GM19025 (cell line): ENCODE results near the gene MINDY3.
"Not testable (repeated sequence)": the region's sequence is repeated elsewhere in the genome, so short reads cannot be mapped to it uniquely, and the experiment has no call there.

Source experiments
- ATAC-seq: cut with Tn5 transposase; IDR thresholded peaks from one replicate; pipeline ENCODE4 v1.9.1; 2021; ENCODE audit warnings: mild to moderate bottlenecking, low read depth, moderate library complexity; ENCODE audit not compliant: unreplicated experiment

MINDY3 gene

DNA sequence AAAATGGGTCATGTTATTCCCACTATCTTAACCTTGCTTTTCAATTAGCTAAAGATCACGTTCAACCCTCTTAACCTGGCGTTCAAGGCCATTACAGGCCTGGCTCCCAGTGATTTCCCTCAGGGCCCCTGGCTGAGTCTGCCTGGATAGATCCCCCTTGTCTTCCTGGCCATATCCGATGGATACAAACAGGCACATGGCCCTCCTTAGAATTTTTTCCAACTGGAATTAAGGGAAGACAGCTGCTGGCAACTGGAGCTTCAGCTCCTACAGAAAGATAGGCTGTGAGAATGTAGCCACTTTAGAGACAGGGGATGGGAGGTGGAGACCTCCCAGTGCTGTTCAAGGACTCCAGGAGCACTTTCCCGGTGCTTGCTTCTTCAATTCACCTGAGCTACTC, 77.5 kb downstream of the MINDY3 start:
- ATAC-seq: no peak

DNA sequence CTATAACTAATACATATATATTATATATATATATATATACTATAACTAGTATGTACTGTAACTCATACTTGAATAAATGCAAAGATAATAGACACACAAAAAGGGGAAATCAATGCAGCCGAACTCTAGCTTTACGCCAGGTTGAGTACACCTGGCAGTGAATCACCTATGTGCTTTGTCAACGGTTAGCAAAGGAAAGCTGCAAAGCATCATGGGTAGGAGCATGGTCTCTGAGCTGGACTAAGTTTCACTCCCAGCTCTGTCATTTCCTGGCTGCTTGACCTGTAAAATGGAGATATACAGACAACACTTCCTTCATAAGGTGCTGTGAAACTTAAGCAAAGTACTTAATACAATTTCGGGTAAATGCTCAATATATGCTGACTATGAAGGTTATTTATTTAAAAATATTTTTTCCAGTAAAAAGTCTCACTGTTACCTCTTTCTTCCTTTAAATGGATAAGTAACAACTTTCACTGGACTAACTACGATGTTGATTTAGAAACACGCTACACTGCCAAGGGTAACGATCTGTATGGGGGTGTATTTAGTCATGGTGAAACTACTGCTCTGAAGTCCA, 78.8 kb downstream of the MINDY3 start:
- ATAC-seq: no peak

- ATAC-seq: no peak
These were observed 79.8 kb downstream of the MINDY3 start for GRCh38 chr10:15780353-15781135.

GRCh38 chr10:15775513-15775912, 84.8 kb downstream of the MINDY3 start:
- ATAC-seq: no peak

GRCh38 chr10:15774534-15774933, 85.8 kb downstream of the MINDY3 start:
- not testable (repeated sequence) for ATAC-seq

DNA sequence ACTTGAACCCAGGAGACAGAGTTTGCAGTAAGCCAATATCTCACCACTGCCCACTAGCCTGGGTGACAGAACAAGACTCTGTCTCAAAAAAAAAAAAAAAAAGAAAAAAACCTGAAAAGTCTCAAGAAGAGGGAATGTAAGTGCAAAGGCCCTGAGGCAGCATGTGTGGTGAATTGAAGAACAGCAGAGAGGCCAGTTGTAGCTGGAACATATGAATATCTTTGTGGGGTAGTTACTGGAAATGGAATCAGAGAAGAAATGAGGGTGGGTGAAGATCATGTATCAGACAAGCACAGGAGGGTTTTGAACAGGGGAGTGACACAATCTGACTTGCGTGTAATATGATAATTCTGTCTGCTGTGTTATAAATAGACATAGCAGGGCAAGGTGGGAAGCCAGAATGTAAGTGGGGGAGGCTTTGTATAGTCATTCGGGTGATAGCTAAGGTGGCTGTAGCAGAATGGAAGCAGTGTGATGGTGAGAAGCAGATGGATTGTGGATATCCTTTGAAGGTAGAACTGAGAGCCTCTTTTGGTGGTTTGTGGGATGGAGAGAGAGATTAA, 95.3 kb downstream of the MINDY3 start:
- ATAC-seq: no peak

GRCh38 chr10:15763006-15763405, 97.3 kb downstream of the MINDY3 start:
- ATAC-seq: no peak

- ATAC-seq: not testable (repeated sequence)
These were observed 98.1 kb downstream of the MINDY3 start for GRCh38 chr10:15762239-15762638.

- ATAC-seq: not testable (repeated sequence)
These were observed 99.1 kb downstream of the MINDY3 start for GRCh38 chr10:15761224-15761623.

DNA sequence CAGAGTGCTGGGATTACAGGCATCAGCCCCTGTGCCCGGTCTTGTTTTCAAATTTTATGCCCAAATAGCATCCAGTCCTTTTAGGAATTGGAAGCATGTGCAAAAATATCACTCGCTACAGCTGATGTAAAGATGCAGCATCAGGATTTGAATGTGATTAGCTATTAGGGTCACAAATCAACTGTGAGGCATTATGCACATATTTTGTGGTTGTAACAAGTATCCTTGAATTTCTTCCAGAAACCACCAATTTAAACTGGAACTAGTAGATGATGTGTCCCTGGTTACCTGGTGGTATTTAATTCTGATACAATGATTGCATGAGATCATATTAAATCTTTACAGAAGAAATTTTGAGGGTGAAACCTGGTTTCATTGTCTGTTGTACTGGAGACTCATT, 99.6 kb downstream of the MINDY3 start:
- ATAC-seq: no peak

DNA sequence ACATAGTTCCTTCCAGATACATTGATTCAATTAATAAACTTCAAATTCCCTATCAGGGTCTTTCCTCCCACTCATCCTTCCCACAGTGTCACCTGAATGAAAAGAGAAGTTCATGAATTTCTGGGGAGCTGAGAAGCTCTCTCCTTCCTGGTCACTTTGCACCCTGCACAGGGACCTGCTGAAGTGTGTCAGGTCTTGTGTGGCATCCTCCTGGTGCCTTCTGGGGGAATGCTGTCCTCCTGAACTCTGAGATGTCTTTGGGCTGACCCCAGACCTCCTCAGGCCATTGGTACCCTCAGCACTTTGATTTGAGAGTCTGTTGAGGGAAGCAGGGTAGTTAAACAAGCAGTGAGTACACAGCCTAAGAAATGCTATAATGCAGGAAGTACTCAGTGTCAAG, 101.0 kb downstream of the MINDY3 start:
- no peak for ATAC-seq

DNA sequence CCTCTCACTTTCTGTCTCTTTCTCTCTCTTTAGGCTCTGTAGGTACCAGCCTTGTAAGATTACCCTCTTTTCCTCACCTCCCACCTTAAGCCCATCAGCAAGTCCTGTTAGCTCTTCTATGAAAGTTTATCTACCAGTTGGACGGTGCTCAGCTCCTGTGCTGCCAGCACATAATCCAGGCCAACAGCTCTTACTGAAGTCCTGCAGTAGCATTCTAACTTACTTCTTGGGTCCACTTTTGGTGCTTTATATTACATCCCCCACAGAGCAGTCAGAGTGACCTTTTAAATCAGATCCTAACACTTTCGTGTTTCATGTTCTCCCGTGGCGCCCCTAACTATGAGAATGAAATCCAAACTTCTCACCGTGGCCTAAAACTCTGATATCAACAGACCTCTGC, 101.7 kb downstream of the MINDY3 start:
- ATAC-seq: no peak

GRCh38 chr10:15754937-15755336, 105.4 kb downstream of the MINDY3 start:
- ATAC-seq: no peak

DNA sequence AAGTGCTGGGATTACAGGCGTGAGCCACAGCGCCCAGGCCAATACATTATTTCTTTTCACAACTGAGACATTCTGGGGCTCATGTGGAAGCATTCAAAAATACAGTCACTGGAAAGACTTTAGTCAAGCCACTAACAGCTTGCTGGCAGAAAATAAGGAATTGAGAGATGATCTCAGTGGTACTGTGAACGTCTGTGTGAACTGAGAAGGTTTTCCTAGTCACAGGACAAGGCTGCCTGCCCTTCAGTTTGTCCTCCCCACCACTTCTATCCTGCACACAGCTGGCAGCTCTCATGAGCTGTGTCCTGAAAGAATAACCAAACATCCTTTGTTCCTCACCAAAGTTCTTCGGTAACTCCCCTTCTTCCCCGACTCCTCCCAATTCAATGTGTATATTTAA, 109.3 kb downstream of the MINDY3 start:
- no peak for ATAC-seq

DNA sequence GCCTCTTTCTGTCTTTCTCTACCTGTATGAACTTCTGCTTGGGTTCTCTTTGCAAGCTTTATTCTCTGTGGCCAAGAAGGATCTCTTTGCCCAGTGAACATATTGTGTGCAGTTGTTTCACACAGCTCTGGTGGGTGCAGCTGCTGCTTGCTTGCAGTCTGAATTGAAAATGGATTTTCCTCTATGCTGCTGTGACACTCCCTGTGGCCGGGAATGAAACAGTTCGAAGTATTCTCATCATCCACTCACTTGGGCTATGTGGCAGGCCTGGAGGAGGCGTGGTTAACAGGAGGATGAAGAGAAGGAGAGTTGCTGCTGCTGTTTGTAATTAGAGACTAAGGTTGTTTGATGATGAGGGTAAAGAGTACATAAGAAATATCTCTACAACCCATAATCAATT, 112.2 kb downstream of the MINDY3 start:
- ATAC-seq: no peak

DNA sequence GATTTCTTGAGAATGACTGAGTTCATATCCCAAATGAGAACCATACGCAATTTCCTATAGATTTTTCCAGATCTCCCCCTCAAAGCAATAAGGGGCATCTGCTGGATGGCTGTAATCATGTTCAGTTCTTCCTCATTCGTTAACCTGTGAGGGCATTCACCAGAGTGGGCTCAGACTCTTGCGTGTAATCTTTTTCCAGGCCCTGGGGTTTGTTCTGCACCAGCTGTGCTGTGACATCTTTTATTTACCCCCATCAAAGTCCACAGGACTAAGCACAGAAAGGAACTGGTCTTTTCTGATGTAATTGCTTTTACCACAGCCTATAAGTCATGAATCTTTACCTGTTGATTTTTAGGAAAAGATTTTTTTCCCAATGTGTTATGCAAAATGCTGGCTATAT, 112.7 kb downstream of the MINDY3 start:
- no peak for ATAC-seq

DNA sequence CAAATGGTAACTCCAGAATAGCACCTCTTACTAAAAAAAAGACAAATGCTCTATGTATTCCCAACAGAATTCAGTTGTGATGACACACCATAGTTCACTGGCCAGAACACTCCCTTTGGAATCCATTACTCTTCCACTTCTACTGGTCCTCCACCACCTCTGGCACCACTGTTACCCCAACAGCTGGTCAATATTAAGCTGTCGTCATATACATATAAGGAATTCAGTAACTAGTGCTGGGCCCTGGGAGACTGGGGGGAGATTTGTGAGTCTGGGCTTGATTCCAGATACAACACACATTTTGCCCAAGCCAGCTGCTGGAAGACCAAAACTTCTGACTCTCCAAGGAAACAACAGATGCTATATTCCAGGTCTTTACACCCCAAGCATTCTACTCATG, 114.6 kb downstream of the MINDY3 start:
- ATAC-seq: no peak

DNA sequence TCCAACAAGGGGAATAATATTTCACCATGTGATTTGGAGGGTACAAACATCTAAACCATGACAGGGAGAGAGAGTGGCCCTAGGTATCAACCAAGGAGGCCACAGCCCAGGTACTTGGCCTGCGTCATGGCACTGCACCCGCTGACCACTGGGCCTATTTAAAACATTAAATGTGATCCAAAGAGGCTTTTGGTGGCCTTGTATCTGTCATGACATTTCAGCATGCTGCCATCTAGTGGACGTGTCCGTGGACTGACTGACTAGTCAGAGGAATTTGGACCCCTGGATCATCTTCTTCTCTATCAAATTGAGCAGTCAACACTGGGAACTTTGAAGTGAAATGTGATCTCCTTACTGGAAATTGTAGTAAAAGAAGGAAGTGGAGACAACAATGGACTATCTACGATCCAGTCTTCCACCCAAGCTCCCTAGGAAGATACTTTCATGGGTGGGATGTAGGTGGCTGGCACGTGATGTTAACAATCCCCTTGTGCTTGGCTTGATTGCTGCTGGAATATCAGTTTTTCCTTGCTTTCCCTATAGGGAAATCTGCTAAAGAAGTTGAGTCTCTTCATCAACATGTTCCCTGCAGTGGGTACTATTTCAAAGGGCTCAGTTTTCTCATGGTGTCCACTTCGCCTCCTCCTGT, 116.0 kb downstream of the MINDY3 start:
- no peak for ATAC-seq

DNA sequence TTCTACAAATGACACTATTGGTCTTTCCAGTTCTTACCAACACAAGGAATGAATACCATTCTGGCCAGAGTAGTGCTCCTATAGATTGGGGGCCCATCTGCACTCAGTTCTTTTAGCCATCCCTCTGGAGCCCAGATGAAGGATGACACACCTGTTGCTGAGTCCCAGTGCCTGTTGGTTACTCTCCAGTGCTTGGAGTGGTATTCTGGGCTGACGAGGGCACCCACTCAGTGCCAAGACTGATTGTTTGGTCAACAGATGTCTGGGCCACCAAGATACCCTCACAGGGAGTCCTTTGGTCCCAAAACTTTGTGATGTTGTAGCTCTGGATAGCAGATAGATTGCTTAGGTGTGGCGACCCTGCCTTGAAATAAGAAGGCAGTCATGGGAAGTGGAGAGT, 116.9 kb downstream of the MINDY3 start:
- no peak for ATAC-seq

GRCh38 chr10:15742836-15743235, 117.5 kb downstream of the MINDY3 start:
- no peak for ATAC-seq

DNA sequence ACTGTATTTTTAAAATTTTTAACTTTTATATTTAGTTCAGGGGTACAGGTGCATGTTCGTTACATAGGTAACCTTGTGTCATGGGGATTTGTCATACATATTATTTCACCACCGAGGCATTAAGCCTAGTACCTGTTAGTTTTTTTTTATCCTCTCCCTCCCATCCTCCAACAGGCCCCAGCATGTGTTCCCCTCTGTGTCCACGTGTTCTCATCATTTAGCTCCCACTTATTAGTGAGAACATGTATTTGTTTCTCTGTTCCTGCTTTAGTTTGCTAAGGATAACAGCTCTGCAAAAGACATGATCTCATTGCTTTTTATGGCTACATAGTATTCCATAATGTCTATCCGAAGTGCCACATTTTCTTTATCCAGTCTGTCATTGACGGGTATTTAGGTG, 118.2 kb downstream of the MINDY3 start:
- no peak for ATAC-seq

DNA sequence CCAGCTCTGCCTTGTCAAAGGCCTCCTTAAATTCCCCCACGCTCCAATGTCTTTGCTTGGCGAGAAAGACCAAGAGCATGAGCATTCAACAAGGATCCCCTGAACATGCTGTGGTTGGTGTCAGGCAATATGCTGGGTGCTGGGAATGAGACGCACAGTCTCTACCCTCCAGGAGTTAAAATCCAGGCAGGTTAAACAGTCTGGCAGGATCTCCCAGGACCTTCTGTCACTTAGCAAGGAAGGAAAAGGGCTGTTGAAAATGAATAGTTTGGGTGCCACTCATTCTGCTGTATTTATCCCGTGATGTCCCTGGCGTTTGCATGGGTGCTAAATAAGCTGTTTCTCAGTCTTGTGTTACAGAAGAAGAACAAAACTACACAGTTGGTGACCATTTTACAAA, 118.7 kb downstream of the MINDY3 start:
- no peak for ATAC-seq
